H1 (cell line): ENCODE measurements around the gene HSD17B13. TPM values are rescaled to one million over a fixed set of nuclear protein-coding genes. Genes with fewer than 3 reads are reported as not detected.

Source experiments
- CHD7 ChIP-seq: fragments of 300-600 bp; sonication (generic); IDR thresholded peaks from 2 replicates; pipeline ENCODE4 v1.7.1; 2012; ENCODE audit warnings: low read length, moderate library complexity, mild to moderate bottlenecking, inconsistent platforms; ENCODE audit not compliant: insufficient replicate concordance
- polyA plus RNA-seq, 7 experiments: library from polyadenylated mRNA; depleted of rRNA in 3 of 7; stranded (reverse) in 5 of 7; unstranded in 2 of 7; fragments of >200 nt in 5 of 7; fragments of 200-250 nt in 2 of 7; gene quantifications; 1 replicate in 5 of 7; 2 replicates in 1 of 7; 4 replicates in 1 of 7; pipeline versions ENCODE4 v1.2.1 to v1.2.3, GENCODE V29; 2011 to 2013; ENCODE audit warnings: missing spikeins in 2 of 7, mixed read lengths in 2 of 7
- total RNA-seq: library from RNA; stranded (reverse); fragmentation: NEBNext Ultra II Directional; extraction: Animal tissue kit (Norgen Biotek cat#: 25700); gene quantifications from 2 replicates; pipeline ENCODE4 v1.2.1, GENCODE V29; 2021

HSD17B13 gene
- total and polyA plus RNA-seq, 2 of the 8 experiments (the other 6 are each of a cell fraction or from before 2014, with no cell fraction given), result 0.09 to 0.13 TPM

- TF ChIP-seq CHD7, result no peak
Observed at GRCh38 chr4:87363552-87363951, 40.9 kb upstream of the HSD17B13 start (continued).
